GM23338 (cell line): ENCODE results near the gene GALNT4. TPM values are rescaled to one million over a fixed set of nuclear protein-coding genes. Genes with fewer than 3 reads are reported as not detected.

Experiments used
- ATAC-seq: fragments of 200-7000 bp; cut with Tn5 transposase; 3 replicates; pipeline ENCODE4 v1.9.1; 2020
- DNase-seq: peaks from one replicate; pipeline ENCODE4 v3.0.0-alpha.2; 2015; ENCODE audit warnings: low spot score
- H2AFZ ChIP-seq: fragments of 200-600 bp; sonication (generic); 2 replicates; pipeline ENCODE4 v1.8.0; 2016; ENCODE audit warnings: antibody characterized with exemption, mild to moderate bottlenecking, moderate library complexity
- H3F3A ChIP-seq: fragments of 200-600 bp; sonication (generic); replicated peaks from 2 replicates; pipeline ENCODE4 v1.8.0; 2017; ENCODE audit warnings: antibody characterized with exemption, mixed run types, low read depth
- H3K27ac ChIP-seq: fragments of 200-600 bp; sonication (generic); 2 replicates; pipeline ENCODE4 v1.6.1; 2016; ENCODE audit warnings: low read depth
- H3K27me3 ChIP-seq: fragments of 200-600 bp; sonication (generic); 2 replicates; pipeline ENCODE4 v1.8.0; 2016; ENCODE audit warnings: mild to moderate bottlenecking, mixed run types, moderate library complexity; ENCODE audit not compliant: insufficient read depth
- H3K36me3 ChIP-seq: fragments of 200-600 bp; sonication (generic); 2 replicates; pipeline ENCODE4 v1.8.0; 2016; ENCODE audit warnings: mild to moderate bottlenecking; ENCODE audit not compliant: insufficient read depth
- H3K4me1 ChIP-seq: fragments of 200-600 bp; sonication (generic); 2 replicates; pipeline ENCODE4 v1.8.0; 2016; ENCODE audit warnings: mild to moderate bottlenecking, moderate library complexity; ENCODE audit not compliant: insufficient read depth
- H3K4me2 ChIP-seq: fragments of 200-600 bp; sonication (generic); 2 replicates; pipeline ENCODE4 v1.7.1; 2017; ENCODE audit warnings: mixed run types
- H3K4me3 ChIP-seq: fragments of 200-600 bp; sonication (generic); 2 replicates; pipeline ENCODE4 v1.6.1; 2016; ENCODE audit warnings: mixed run types
- H3K79me2 ChIP-seq: fragments of 200-600 bp; sonication (generic); replicated peaks from 2 replicates; pipeline ENCODE4 v1.8.0; 2017; ENCODE audit warnings: mild to moderate bottlenecking; ENCODE audit not compliant: insufficient read depth
- H3K9me2 ChIP-seq: fragments of 200-600 bp; sonication (generic); 2 replicates; pipeline ENCODE4 v1.8.0; 2017; ENCODE audit not compliant: insufficient read depth
- H4K20me1 ChIP-seq: fragments of 200-600 bp; sonication (generic); replicated peaks from 2 replicates; pipeline ENCODE4 v1.8.0; 2017; ENCODE audit warnings: mild to moderate bottlenecking; ENCODE audit not compliant: insufficient read depth
- H3K27ac Mint-ChIP-seq: 2 replicates; pipeline ENCODE4 v1.8.0; 2020; ENCODE audit warnings: inconsistent platforms, mild to moderate bottlenecking, moderate library complexity, mixed read lengths
- H3K27me3 Mint-ChIP-seq: 3 replicates; pipeline ENCODE4 v1.8.0; 2022; ENCODE audit warnings: low read depth, mild to moderate bottlenecking, moderate library complexity, mixed read lengths, inconsistent platforms; ENCODE audit not compliant: insufficient read depth, poor library complexity
- H3K36me3 Mint-ChIP-seq: 3 replicates; pipeline ENCODE4 v1.8.0; 2021; ENCODE audit warnings: low read depth, mild to moderate bottlenecking, inconsistent platforms, moderate library complexity, mixed read lengths
- H3K4me1 Mint-ChIP-seq: 3 replicates; pipeline ENCODE4 v1.8.0; 2020; ENCODE audit warnings: mild to moderate bottlenecking, inconsistent platforms, mixed read lengths
- H3K4me3 Mint-ChIP-seq: 3 replicates; pipeline ENCODE4 v1.8.0; 2021; ENCODE audit warnings: moderate library complexity, mild to moderate bottlenecking, inconsistent platforms, mixed read lengths
- H3K9me3 Mint-ChIP-seq: 3 replicates; pipeline ENCODE4 v1.8.0; 2020; ENCODE audit warnings: moderate library complexity, mild to moderate bottlenecking, inconsistent platforms, mixed read lengths
- CREB1 ChIP-seq: fragments of 250-450 bp; sonication (Bioruptor Pico); IDR thresholded peaks from 2 replicates; pipeline ENCODE4 v1.5.0; 2020; ENCODE audit warnings: low read depth, mild to moderate bottlenecking, moderate library complexity
- EZH2phosphoT487 ChIP-seq: fragments of 200-600 bp; sonication (generic); IDR thresholded peaks from one replicate; pipeline ENCODE4 v1.8.1; 2018; ENCODE audit warnings: antibody characterized with exemption; ENCODE audit not compliant: unreplicated experiment
- POLR2AphosphoS5 ChIP-seq: IDR thresholded peaks from 2 replicates; pipeline ENCODE4 v1.6.1; 2016; ENCODE audit warnings: antibody characterized with exemption, low read depth
- polyA plus RNA-seq: library from polyadenylated mRNA; unstranded; fragments of >200 nt; fragmentation: Nextera tagmentation; extraction: Ambion mirVana; gene quantifications from 2 replicates; pipeline ENCODE4 v1.2.1, GENCODE V29; 2016
- total RNA-seq: library from RNA; depleted of rRNA; stranded (reverse); fragments of >200 nt; shearing (Covaris generic); gene quantifications from 2 replicates; pipeline ENCODE4 v1.2.3, GENCODE V29; 2014
- TF ChIP-seq, protein P1 (sequence below), 2 experiments: fragments of 200-600 bp in 1 of 2; sonication (generic) in 1 of 2; conservative IDR thresholded peaks; 2 replicates each; pipeline versions ENCODE4 v1.5.1 to v1.6.1; 2016 to 2017; ENCODE audit warnings: antibody characterized with exemption in 2 of 2, low read depth in 2 of 2, mild to moderate bottlenecking in 2 of 2, moderate library complexity in 1 of 2
- TF ChIP-seq, protein P2 (sequence below): IDR thresholded peaks from 2 replicates; pipeline ENCODE4 v1.6.1; 2016; ENCODE audit warnings: antibody characterized with exemption

GALNT4 gene
- total and polyA plus RNA-seq, 2 experiments from 2014 or later, result 1.1 to 2.4 TPM

DNA sequence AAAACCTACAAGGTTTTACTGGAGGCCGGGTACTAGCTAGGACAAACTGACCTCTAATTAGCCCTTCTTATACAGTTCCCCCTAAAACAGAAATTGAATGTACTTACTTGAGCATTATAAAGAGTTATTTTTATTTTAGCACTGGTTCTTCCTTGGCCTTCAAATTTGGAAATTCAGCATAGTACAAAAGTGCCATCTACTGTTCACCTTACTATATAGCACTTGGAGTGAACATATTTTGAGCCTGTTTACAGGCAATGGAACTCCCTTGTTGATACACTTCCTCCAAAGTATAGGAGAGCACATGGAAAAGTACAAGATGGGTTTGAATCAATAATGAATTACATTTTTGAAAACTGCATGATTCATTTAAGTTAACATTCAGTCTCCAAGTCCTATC, 5.1 kb upstream of the GALNT4 start:
- no peak overlapping the region for H3K4me2 ChIP-seq
- Mint-ChIP-seq H3K4me1 (peaks cover 2% of the 10 kb centered on the region; the same call in 2 of the 3 replicates), H3K9me3 (no peaks in the 10 kb centered on the region; the same call in 2 of the 3 replicates), H3K4me3 (no peak overlapping the region), H3K27me3 (no peaks in the 10 kb centered on the region), H3K36me3 (no peaks in the 10 kb centered on the region), H3K27ac (no peak overlapping the region)
- 0 out of 2 replicates have a peak, but pooled peaks cover 7% of the 10 kb centered on the region for H3K4me1 ChIP-seq
- H3K27ac ChIP-seq, result no peak overlapping the region
- H3K9me2 ChIP-seq, result no peaks in the 10 kb centered on the region
- ATAC-seq (no peak), DNase-seq (peak; percentile 30)
- no peaks in the 10 kb centered on the region for H3K79me2 ChIP-seq
- no peaks in the 10 kb centered on the region for H3F3A ChIP-seq
- no peaks in the 10 kb centered on the region for H3K36me3 ChIP-seq
- TF ChIP-seq, protein P1, sequence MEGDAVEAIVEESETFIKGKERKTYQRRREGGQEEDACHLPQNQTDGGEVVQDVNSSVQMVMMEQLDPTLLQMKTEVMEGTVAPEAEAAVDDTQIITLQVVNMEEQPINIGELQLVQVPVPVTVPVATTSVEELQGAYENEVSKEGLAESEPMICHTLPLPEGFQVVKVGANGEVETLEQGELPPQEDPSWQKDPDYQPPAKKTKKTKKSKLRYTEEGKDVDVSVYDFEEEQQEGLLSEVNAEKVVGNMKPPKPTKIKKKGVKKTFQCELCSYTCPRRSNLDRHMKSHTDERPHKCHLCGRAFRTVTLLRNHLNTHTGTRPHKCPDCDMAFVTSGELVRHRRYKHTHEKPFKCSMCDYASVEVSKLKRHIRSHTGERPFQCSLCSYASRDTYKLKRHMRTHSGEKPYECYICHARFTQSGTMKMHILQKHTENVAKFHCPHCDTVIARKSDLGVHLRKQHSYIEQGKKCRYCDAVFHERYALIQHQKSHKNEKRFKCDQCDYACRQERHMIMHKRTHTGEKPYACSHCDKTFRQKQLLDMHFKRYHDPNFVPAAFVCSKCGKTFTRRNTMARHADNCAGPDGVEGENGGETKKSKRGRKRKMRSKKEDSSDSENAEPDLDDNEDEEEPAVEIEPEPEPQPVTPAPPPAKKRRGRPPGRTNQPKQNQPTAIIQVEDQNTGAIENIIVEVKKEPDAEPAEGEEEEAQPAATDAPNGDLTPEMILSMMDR (conservative IDR thresholded peaks at IDR 0.05; ENCODE audit: low read depth in 2 of 2), result peak; percentile 69 to 72
- no peak for TF ChIP-seq CREB1 (CRISPR knock-in tag)
- H3K4me3 ChIP-seq, result no peak overlapping the region
- H4K20me1 ChIP-seq, result no peaks in the 10 kb centered on the region; the same call in 1 of the 2 replicates
- no peaks in the 10 kb centered on the region for H3K27me3 ChIP-seq
- no peak overlapping the region for H2AFZ ChIP-seq

DNA sequence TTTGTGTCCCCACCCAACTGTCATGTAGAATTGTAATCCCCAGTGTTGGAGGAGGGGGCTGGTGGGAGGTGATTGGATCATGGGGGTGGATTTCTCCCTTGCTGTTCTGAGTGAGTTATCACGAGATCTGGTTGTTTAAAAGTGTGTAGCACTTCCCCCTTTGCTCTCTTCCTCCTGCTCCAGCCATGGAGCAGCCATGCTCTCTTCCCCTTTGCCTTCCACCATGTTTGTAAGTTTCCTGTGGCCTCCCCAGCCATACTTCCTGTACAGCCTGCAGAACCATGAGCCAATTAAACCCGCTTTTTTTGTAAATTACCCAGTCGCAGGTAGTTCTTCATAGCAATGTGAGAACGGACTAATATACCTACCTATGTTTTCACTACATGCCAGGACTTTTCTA, 3.8 kb upstream of the GALNT4 start:
- ATAC-seq, result no peak
- H2AFZ ChIP-seq, result no peak overlapping the region
- H3K4me1 ChIP-seq, result peaks cover 11% of the 10 kb centered on the region; the same call in 1 of the 2 replicates
- H3K27me3 ChIP-seq, result no peaks in the 10 kb centered on the region
- H3K27me3 Mint-ChIP-seq, result peaks cover 2% of the 10 kb centered on the region
- H3K36me3 ChIP-seq, result no peaks in the 10 kb centered on the region
- no peak overlapping the region for H3K4me2 ChIP-seq
- peaks cover 7% of the 10 kb centered on the region for H3K36me3 Mint-ChIP-seq
- no peaks in the 10 kb centered on the region; the same call in 1 of the 2 replicates for H4K20me1 ChIP-seq
- H3K4me1 Mint-ChIP-seq, result peaks cover 10% of the 10 kb centered on the region
- peaks cover 5% of the 10 kb centered on the region for H3K79me2 ChIP-seq
- no peak for DNase-seq
- H3F3A ChIP-seq, result no peaks in the 10 kb centered on the region
- no peaks in the 10 kb centered on the region for H3K9me2 ChIP-seq
- no peak overlapping the region for H3K27ac ChIP-seq
- no peaks in the 10 kb centered on the region; the same call in 2 of the 3 replicates for H3K9me3 Mint-ChIP-seq
- H3K4me3 Mint-ChIP-seq, result no peak overlapping the region
- H3K27ac Mint-ChIP-seq, result no peak overlapping the region
- TF ChIP-seq EZH2phosphoT487, result no peak
- no peak for TF ChIP-seq POLR2AphosphoS5
- TF ChIP-seq, protein P2, sequence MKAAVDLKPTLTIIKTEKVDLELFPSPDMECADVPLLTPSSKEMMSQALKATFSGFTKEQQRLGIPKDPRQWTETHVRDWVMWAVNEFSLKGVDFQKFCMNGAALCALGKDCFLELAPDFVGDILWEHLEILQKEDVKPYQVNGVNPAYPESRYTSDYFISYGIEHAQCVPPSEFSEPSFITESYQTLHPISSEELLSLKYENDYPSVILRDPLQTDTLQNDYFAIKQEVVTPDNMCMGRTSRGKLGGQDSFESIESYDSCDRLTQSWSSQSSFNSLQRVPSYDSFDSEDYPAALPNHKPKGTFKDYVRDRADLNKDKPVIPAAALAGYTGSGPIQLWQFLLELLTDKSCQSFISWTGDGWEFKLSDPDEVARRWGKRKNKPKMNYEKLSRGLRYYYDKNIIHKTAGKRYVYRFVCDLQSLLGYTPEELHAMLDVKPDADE, result no peak
- no peak overlapping the region for H3K4me3 ChIP-seq
